CD4-positive, CD25-positive, alpha-beta regulatory T cell (primary cell): ENCODE data around the gene GAA. TPM values are rescaled to one million over a fixed set of nuclear protein-coding genes. Genes with fewer than 3 reads are reported as not detected.

Experiments used
- ATAC-seq, 2 donors: fragments of 150-1000 bp; cut with Tn5 transposase; one replicate each; pipeline ENCODE4 v1.10.0; 2021; ENCODE audit warnings: low read depth in 2 of 2, moderate number of reproducible peaks in 2 of 2, moderate library complexity in 1 of 2
- DNase-seq, 3 donors: peaks; one replicate each; pipeline versions ENCODE4 v3.0.0 to v3.0.0-alpha.2; 2012 to 2022; ENCODE audit warnings: mixed read lengths in 1 of 3
- H3K27ac ChIP-seq: one replicate; pipeline ENCODE4 v1.7.0; 2013; ENCODE audit warnings: mild to moderate bottlenecking, low read length; ENCODE audit not compliant: insufficient read depth, poor library complexity, severe bottlenecking
- H3K27me3 ChIP-seq: one replicate; pipeline ENCODE4 v1.7.0; 2013; ENCODE audit warnings: low read length; ENCODE audit not compliant: control insufficient read depth, insufficient read depth
- H3K36me3 ChIP-seq: one replicate; pipeline ENCODE4 v1.7.0; 2013; ENCODE audit warnings: mild to moderate bottlenecking, low read length, moderate library complexity; ENCODE audit not compliant: control insufficient read depth, insufficient read depth
- H3K4me1 ChIP-seq: 2 replicates; pipeline ENCODE4 v1.7.0; 2013; ENCODE audit warnings: mild to moderate bottlenecking, low read length; ENCODE audit not compliant: insufficient read depth, control insufficient read depth, poor library complexity, severe bottlenecking
- H3K4me3 ChIP-seq: one replicate; pipeline ENCODE4 v1.7.0; 2013; ENCODE audit warnings: low read depth, mild to moderate bottlenecking, low read length, moderate library complexity
- H3K9me3 ChIP-seq, 2 experiments: 1 replicate in 1 of 2; 2 replicates in 1 of 2; pipeline ENCODE4 v1.7.0; 2013; ENCODE audit warnings: low read length in 2 of 2, mild to moderate bottlenecking in 1 of 2, moderate library complexity in 1 of 2; ENCODE audit not compliant: control insufficient read depth in 2 of 2
- H3K27ac Mint-ChIP-seq, 3 donors: one replicate each; pipeline ENCODE4 v1.8.0; 2020 to 2022; ENCODE audit warnings: mild to moderate bottlenecking in 3 of 3, mixed read lengths in 3 of 3, moderate library complexity in 2 of 3
- H3K27me3 Mint-ChIP-seq: one replicate; pipeline ENCODE4 v1.8.0; 2022; ENCODE audit warnings: mild to moderate bottlenecking, mixed read lengths
- H3K36me3 Mint-ChIP-seq: one replicate; pipeline ENCODE4 v1.8.0; 2020; ENCODE audit warnings: mixed read lengths
- H3K4me1 Mint-ChIP-seq, 4 donors: one replicate each; pipeline ENCODE4 v1.8.0; 2020 to 2022; ENCODE audit warnings: mixed read lengths in 4 of 4, mild to moderate bottlenecking in 1 of 4
- H3K4me3 Mint-ChIP-seq, 4 donors: one replicate each; pipeline ENCODE4 v1.8.0; 2020 to 2022; ENCODE audit warnings: mild to moderate bottlenecking in 4 of 4, mixed read lengths in 4 of 4, moderate library complexity in 3 of 4
- H3K9me3 Mint-ChIP-seq, 7 donors: one replicate each; pipeline ENCODE4 v1.8.0; 2020 to 2022; ENCODE audit warnings: mixed read lengths in 7 of 7, mild to moderate bottlenecking in 3 of 7, moderate library complexity in 2 of 7
- polyA plus RNA-seq, 4 donors: library from polyadenylated mRNA; unstranded; fragments of 300-500 nt; fragmentation: Illumina TruSeq; gene quantifications; one replicate each; pipeline ENCODE4 v1.2.3, GENCODE V29; 2021
- total RNA-seq: library from RNA; stranded (reverse); gene quantifications from one replicate; pipeline ENCODE4 v1.2.3, GENCODE V29; 2022

Gene GAA
- total and polyA plus RNA-seq, 5 donors from 2014 or later, result 9.8 to 22.0 (median 11.6) TPM

DNA sequence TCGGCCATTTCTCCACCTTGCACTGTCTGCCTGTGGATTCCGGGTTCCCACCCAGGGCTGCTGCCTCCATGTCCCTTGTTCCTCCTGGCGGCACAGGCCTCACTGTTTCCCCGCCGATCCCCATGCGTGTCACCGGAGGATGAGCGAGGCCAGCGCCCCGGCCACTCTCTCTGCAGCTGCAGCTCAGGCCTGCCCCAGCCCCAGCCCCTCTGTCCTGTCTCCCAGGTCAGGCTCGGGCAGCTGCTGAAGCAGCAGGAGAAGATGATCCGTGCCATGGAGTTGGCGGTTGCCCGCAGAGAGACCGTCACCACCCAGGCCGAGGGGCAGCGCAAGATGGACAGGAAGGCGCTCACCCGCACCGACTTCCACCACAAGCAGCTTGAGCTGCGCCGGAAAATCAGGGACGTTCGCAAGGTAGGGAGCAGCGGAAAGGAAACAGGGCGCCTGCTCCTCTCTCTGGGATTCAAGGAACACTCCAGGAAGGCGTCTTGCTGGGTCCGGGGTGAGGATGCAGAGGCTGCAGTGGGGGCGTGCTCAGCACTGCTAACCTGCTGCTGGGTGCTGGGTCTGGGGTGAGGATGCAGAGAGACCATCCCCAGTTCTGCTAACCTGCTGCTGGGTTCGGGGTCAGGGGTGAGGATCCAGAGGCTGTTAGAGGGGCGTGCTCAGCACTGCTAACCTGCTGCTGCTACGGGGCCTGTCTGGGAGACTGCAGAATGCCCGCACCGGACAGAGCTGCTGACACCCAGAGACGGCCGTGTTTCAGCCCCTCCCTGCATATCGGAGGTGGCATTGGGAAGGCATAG is 6.1 kb upstream of the GAA start:
- Histone ChIP-seq H3K27ac (no peak overlapping the region), H3K4me1 (peaks cover 3% of the 10 kb centered on the region), H3K36me3 (no peaks in the 10 kb centered on the region), H3K9me3 (no peaks in the 10 kb centered on the region), H3K4me3 (no peak overlapping the region), H3K27me3 (no peaks in the 10 kb centered on the region)
- ATAC-seq, result no peak
- Mint-ChIP-seq H3K27me3 (peaks cover 28% of the 10 kb centered on the region), H3K9me3 (peaks cover 0 to 3% (median 0%) of the 10 kb centered on the region in 7 donors), H3K4me1 (peaks cover 2 to 6% (median 2%) of the 10 kb centered on the region in 4 donors), H3K4me3 (peak overlapping the region in 1 of 4 donors; percentile 49), H3K36me3 (no peaks in the 10 kb centered on the region), H3K27ac (no peak overlapping the region)
- DNase-seq, result no peak

DNA sequence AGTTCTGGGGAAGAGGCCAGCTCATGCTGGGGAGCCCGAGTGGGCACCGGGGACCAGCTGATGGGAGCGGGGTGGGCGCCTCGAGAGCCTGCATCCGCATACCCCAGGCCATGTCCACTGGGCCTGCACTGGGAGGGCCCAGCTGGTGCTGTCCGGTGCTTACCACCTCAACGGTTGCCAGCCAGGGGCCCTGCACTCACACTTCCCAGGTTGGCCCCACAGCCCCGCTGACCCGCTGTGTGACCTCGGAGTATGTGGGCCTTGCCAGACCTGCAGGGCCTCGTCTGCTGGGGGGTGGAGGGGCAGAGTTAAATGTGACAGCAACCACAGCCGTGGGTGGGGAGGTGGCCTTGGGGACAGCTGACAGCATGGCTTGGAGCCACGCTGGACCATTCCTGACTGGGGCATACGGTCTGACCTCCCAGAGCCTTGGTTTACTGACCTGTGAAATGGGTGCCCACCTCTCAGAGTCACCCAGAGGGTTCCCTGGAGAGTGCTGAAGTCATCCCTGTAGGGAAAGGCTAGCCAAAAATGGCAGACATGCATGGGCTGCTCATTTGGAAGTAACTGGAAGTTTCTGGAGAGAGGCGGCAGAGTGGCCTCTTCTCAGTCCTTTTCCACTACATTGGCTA is 5.4 kb upstream of the GAA start:
- H3K27ac ChIP-seq, result no peak overlapping the region
- H3K27ac Mint-ChIP-seq, result no peak overlapping the region
- H3K27me3 Mint-ChIP-seq, result peaks cover 33% of the 10 kb centered on the region
- peaks cover 10% of the 10 kb centered on the region for H3K4me1 ChIP-seq
- H3K36me3 ChIP-seq, result no peaks in the 10 kb centered on the region
- no peak overlapping the region for H3K4me3 Mint-ChIP-seq
- H3K4me1 Mint-ChIP-seq, result peaks cover 7 to 13% (median 9%) of the 10 kb centered on the region in 4 donors
- H3K9me3 ChIP-seq, result no peaks in the 10 kb centered on the region
- no peak for ATAC-seq
- H3K36me3 Mint-ChIP-seq, result no peaks in the 10 kb centered on the region
- no peaks in the 10 kb centered on the region for H3K27me3 ChIP-seq
- no peak overlapping the region for H3K4me3 ChIP-seq
- no peak for DNase-seq
- peaks cover 0 to 3% (median 0%) of the 10 kb centered on the region in 7 donors for H3K9me3 Mint-ChIP-seq

DNA sequence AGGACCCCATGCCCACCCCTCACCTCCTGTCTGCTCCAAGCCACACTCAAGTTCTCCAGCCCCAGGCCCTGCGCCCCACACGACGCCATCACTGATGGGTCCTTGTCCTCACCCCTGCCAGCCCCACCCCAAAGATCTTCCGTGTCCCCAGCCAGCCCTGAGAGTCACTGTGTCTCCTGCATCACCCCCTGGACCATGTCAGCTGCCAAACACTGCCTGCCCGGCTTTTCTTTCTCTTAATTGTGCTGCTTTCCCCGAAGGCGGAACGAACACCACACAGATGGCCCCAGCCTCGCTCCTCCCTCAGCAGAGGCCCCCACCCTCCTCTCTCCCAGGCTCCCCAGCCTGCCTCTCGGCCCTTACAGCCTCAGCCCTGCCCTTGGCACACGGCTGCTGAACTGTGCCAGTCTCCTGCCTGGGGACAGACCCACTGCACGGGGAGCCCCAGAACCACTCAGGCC is 4.8 kb upstream of the GAA start:
- H3K27ac ChIP-seq, result no peak overlapping the region
- DNase-seq (no peak), ATAC-seq (no peak)
- H3K27me3 Mint-ChIP-seq, result peaks cover 29% of the 10 kb centered on the region
- H3K4me3 Mint-ChIP-seq, result peak overlapping the region in 2 of 4 donors; percentile 24 to 54
- no peak overlapping the region for H3K4me3 ChIP-seq
- peaks cover 0 to 3% (median 0%) of the 10 kb centered on the region in 7 donors for H3K9me3 Mint-ChIP-seq
- H3K4me1 ChIP-seq, result peaks cover 12% of the 10 kb centered on the region
- H3K36me3 Mint-ChIP-seq, result no peaks in the 10 kb centered on the region
- no peak overlapping the region for H3K27ac Mint-ChIP-seq
- no peaks in the 10 kb centered on the region for H3K36me3 ChIP-seq
- H3K4me1 Mint-ChIP-seq, result peaks cover 7 to 14% (median 9%) of the 10 kb centered on the region in 4 donors
- no peaks in the 10 kb centered on the region for H3K9me3 ChIP-seq
- no peaks in the 10 kb centered on the region for H3K27me3 ChIP-seq

DNA sequence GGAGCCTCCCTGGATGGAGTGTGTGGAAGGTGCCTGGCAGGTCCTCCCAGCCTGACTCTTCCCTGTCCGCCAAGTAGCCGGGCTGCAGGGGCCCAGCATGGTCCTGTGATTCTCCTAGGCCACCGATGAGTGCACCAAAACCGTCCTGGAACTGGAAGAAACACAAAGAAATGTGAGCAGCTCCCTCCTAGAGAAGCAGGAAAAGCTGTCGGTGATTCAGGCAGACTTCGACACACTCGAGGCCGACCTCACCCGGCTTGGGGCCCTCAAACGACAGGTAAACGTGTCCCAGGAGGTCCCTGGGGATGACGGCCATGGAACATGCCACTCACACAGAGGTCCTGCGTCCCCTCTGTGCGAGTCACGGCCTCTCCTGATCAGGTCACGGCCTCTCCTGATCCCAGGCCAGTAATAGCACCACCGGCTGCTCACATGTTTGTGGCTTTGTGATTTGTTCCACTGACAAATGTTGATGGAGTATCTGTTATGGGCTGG is 4.2 kb upstream of the GAA start:
- H3K27ac Mint-ChIP-seq, result no peak overlapping the region
- DNase-seq (no peak), ATAC-seq (no peak)
- peaks cover 0 to 5% (median 0%) of the 10 kb centered on the region in 7 donors for H3K9me3 Mint-ChIP-seq
- no peaks in the 10 kb centered on the region for H3K36me3 Mint-ChIP-seq
- Histone ChIP-seq H3K36me3 (no peaks in the 10 kb centered on the region), H3K4me1 (peaks cover 18% of the 10 kb centered on the region), H3K27me3 (no peaks in the 10 kb centered on the region), H3K9me3 (no peaks in the 10 kb centered on the region), H3K4me3 (no peak overlapping the region), H3K27ac (no peak overlapping the region)
- peaks cover 7 to 18% (median 11%) of the 10 kb centered on the region in 4 donors for H3K4me1 Mint-ChIP-seq
- no peak overlapping the region for H3K4me3 Mint-ChIP-seq
- H3K27me3 Mint-ChIP-seq, result peaks cover 27% of the 10 kb centered on the region

DNA sequence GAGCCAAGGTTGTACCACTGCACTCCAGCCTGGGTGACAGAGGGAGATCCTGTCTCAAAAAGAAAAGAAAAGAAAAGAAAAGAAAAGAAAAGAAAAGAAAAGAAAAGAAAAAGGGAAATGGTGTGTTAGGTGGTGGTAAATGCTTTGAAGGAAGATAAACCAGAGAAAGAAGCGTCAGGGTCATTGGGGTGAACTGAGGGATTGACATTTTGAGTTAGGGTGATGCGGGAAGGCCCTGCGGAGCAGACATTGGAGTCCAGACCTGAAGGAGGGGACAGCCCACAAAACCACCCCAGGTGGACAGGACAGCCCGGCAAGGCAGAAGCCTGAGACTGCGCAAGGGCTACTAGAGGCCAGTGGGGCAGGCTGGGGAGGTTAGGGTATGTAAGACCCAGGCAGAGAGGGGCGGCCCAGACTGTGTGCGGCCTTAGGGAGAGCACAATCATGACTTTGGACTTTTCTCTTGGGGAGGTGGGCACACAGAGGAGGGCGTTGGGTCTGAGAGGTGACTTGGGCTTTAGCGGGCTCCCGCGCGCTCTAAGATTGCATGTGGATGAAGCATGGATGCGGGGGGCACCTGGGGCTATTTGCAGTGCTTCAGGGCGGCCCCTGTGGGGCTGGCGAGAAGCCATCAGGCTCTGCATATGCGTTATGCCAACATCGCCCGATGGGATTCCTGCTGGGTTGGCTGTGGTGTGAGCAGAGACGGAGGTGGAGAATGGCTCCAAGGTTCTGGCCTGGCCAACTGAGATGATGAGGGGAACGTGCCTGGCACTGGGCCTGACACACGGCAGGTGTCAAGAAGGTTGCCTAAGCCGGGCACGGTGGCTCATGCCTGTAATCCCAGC is 3.3 kb upstream of the GAA start:
- Histone ChIP-seq H3K4me1 (peaks cover 19% of the 10 kb centered on the region), H3K27me3 (no peaks in the 10 kb centered on the region), H3K9me3 (no peaks in the 10 kb centered on the region), H3K36me3 (no peaks in the 10 kb centered on the region), H3K27ac (no peak overlapping the region), H3K4me3 (no peak overlapping the region)
- no peaks in the 10 kb centered on the region for H3K36me3 Mint-ChIP-seq
- ATAC-seq (no peak), DNase-seq (no peak)
- H3K4me1 Mint-ChIP-seq, result peaks cover 7 to 27% (median 14%) of the 10 kb centered on the region in 4 donors
- peaks cover 0 to 5% (median 0%) of the 10 kb centered on the region in 7 donors for H3K9me3 Mint-ChIP-seq
- H3K27ac Mint-ChIP-seq, result no peak overlapping the region
- H3K27me3 Mint-ChIP-seq, result peaks cover 19% of the 10 kb centered on the region
- H3K4me3 Mint-ChIP-seq, result peak overlapping the region in 2 of 4 donors; percentile 61 to 69

DNA sequence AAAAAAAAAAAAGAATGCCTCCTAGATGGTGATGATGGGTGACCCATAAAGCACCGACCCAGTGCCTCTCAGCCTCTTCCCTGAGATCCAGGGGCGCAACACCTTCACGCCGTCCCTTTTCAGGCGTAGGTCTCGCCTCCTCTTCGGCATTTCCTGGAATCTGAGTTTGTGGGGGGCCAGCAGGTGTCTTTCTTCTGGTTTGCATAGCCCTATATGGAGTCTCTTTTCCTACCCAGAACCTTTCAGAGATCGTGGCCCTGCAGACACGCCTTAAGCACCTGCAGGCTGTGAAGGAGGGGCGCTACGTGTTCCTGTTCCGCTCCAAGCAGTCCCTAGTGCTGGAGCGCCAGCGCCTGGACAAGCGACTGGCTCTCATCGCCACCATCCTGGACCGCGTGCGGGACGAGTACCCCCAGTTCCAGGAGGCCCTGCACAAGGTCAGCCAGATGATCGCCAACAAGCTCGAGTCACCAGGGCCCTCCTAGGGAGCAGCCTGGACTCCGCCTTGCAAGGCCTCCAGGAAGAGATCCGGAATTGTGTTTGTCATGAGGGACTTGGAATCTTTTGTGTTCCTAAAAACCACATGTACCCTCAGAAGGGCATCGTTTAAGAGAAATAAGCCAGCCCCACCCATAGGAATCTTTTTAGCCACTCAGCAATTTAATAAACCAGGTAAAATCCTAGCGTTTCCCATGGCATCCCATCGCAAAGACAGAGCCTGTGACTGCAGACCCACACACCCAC is 1.9 kb upstream of the GAA start:
- Mint-ChIP-seq H3K36me3 (no peaks in the 10 kb centered on the region), H3K27me3 (peaks cover 24% of the 10 kb centered on the region), H3K4me3 (peak overlapping the region; percentile 77 to 91 (median 88)), H3K9me3 (peaks cover 0 to 5% (median 0%) of the 10 kb centered on the region in 7 donors), H3K27ac (peak overlapping the region in 1 of 3 donors; percentile 32), H3K4me1 (peaks cover 8 to 32% (median 17%) of the 10 kb centered on the region in 4 donors)
- H3K9me3 ChIP-seq, result no peaks in the 10 kb centered on the region
- H3K4me1 ChIP-seq, result peaks cover 19% of the 10 kb centered on the region
- no peaks in the 10 kb centered on the region for H3K36me3 ChIP-seq
- H3K27me3 ChIP-seq, result no peaks in the 10 kb centered on the region
- H3K4me3 ChIP-seq, result no peak overlapping the region
- ATAC-seq (no peak), DNase-seq (no peak)
- H3K27ac ChIP-seq, result no peak overlapping the region

GRCh38 chr17:80100035-80100323 is 1.4 kb upstream of the GAA start:
- peak overlapping the region in 1 of 3 donors; percentile 84 for H3K27ac Mint-ChIP-seq
- DNase-seq (no peak), ATAC-seq (no peak)
- H3K4me1 Mint-ChIP-seq, result peaks cover 8 to 32% (median 17%) of the 10 kb centered on the region in 4 donors
- H3K36me3 Mint-ChIP-seq, result no peaks in the 10 kb centered on the region
- peak overlapping the region; percentile 77 to 91 (median 88) for H3K4me3 Mint-ChIP-seq
- H3K27ac ChIP-seq, result no peak overlapping the region
- no peaks in the 10 kb centered on the region for H3K9me3 ChIP-seq
- no peak overlapping the region for H3K4me3 ChIP-seq
- peaks cover 24% of the 10 kb centered on the region for H3K27me3 Mint-ChIP-seq
- peaks cover 19% of the 10 kb centered on the region for H3K4me1 ChIP-seq
- H3K36me3 ChIP-seq, result no peaks in the 10 kb centered on the region
- no peaks in the 10 kb centered on the region for H3K27me3 ChIP-seq
- H3K9me3 Mint-ChIP-seq, result peaks cover 0 to 5% (median 0%) of the 10 kb centered on the region in 7 donors
